IPS-15b (cell line): ENCODE measurements around the gene NFIA.

Experiments used
- H3K27me3 ChIP-seq: one replicate; pipeline ENCODE4 v1.6.1; 2013; ENCODE audit warnings: low read length; ENCODE audit not compliant: control insufficient read depth, insufficient read depth
- H3K36me3 ChIP-seq: one replicate; pipeline ENCODE4 v1.6.1; 2013; ENCODE audit warnings: low read length; ENCODE audit not compliant: control insufficient read depth, insufficient read depth
- H3K4me1 ChIP-seq: one replicate; pipeline ENCODE4 v1.6.1; 2013; ENCODE audit warnings: mild to moderate bottlenecking, low read length; ENCODE audit not compliant: control insufficient read depth, insufficient read depth
- H3K4me3 ChIP-seq: one replicate; pipeline ENCODE4 v1.5.1; 2013; ENCODE audit warnings: low read depth, low read length
- H3K9ac ChIP-seq: one replicate; pipeline ENCODE4 v1.6.1; 2013; ENCODE audit warnings: low read depth, mild to moderate bottlenecking, low read length
- H3K9me3 ChIP-seq: one replicate; pipeline ENCODE4 v1.6.1; 2013; ENCODE audit warnings: mild to moderate bottlenecking, low read length; ENCODE audit not compliant: control insufficient read depth, insufficient read depth

The NFIA gene

DNA sequence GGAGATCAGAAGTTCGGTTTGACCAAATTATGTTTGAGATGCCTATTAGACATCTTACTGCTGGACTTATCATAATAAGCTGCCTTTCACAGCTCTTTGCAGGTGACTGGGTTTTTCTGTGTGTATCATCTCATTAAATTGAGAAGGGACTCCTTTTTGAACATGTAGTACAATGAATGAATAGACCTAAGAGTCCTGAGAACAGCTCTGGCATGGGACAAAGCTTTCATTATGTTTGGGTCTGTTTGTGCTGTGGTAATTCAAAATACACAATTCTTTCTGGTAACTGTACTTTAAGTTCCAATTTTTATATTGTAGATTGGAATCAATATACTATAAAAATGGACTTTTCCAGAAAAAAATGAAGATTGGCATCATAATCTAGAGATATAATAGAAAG, 330.2 kb downstream of the NFIA start:
- no peaks in the 10 kb centered on the region for H3K27me3 ChIP-seq
- H3K36me3 ChIP-seq, result no peaks in the 10 kb centered on the region
- H3K4me1 ChIP-seq, result no peaks in the 10 kb centered on the region
- no peak overlapping the region for H3K9ac ChIP-seq
- no peaks in the 10 kb centered on the region for H3K9me3 ChIP-seq
- no peak overlapping the region for H3K4me3 ChIP-seq

DNA sequence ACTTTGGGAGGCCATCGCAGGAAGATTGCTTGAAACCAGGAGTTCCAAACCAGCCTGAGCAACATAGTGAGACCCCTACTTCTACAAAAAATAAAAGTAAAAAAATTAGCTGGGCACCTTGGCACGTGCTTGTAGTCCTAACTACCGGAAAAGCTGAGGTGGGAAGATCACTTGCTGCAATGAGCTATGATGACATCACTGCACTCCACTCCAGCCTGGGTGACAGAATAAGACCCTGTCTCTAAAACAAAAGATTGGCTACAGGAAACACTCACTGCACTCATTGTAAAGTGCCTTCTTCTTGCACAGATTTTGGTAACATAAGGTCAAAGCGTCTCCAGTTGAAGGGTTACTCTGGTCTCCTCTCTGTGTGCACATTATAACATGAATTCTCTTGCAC, 336.8 kb downstream of the NFIA start:
- no peaks in the 10 kb centered on the region for H3K27me3 ChIP-seq
- H3K4me3 ChIP-seq, result no peak overlapping the region

DNA sequence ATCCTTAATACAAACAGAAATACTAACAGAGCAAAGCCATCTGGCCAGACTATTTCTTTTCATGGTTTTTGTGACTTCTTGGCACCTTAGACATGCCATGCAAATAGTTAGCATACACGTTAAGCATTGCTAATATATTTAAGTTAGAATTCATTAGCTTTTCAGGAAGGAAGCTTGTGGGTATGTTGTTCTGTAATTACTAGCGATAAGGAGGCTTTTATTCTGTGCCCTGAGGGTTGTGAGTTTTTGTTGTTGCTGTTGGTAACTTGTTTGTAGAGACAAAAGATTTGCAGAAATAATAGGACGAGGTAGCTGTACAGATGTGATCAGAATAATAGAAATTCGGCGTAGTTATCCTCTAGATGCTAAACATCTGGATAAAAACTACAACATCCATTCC, 337.3 kb downstream of the NFIA start:
- Histone ChIP-seq H3K27me3 (no peaks in the 10 kb centered on the region), H3K9ac (no peak overlapping the region), H3K36me3 (no peaks in the 10 kb centered on the region), H3K4me3 (no peak overlapping the region), H3K9me3 (no peaks in the 10 kb centered on the region), H3K4me1 (peaks cover 13% of the 10 kb centered on the region)

More for the DNA sequence above, 336.8 kb downstream of the NFIA start:
- no peak overlapping the region for H3K9ac ChIP-seq
- peaks cover 13% of the 10 kb centered on the region for H3K4me1 ChIP-seq
- H3K9me3 ChIP-seq, result no peaks in the 10 kb centered on the region
- H3K36me3 ChIP-seq, result no peaks in the 10 kb centered on the region

DNA sequence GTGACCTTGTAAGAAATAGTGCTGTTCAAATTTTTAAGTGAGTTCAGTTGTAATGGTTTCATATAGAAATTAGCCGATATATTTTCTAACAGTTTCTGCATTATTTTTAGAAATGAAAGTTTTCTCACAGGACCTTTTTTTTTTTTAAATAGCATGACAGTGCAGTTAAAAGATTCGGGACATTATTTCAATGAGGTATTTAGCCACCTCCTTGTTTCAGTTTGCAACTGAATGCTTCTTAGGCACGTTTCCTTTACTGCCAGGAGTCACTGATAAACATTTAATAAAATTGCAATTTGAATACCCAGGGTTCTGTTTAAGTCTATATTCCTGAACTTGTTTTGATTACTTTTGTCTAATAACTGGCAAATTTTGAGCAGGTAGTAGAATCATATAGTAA, 337.9 kb downstream of the NFIA start:
- H3K9ac ChIP-seq, result no peak overlapping the region
- no peaks in the 10 kb centered on the region for H3K9me3 ChIP-seq
- no peaks in the 10 kb centered on the region for H3K36me3 ChIP-seq
- H3K4me1 ChIP-seq, result peaks cover 13% of the 10 kb centered on the region
- no peak overlapping the region for H3K4me3 ChIP-seq
- H3K27me3 ChIP-seq, result no peaks in the 10 kb centered on the region

DNA sequence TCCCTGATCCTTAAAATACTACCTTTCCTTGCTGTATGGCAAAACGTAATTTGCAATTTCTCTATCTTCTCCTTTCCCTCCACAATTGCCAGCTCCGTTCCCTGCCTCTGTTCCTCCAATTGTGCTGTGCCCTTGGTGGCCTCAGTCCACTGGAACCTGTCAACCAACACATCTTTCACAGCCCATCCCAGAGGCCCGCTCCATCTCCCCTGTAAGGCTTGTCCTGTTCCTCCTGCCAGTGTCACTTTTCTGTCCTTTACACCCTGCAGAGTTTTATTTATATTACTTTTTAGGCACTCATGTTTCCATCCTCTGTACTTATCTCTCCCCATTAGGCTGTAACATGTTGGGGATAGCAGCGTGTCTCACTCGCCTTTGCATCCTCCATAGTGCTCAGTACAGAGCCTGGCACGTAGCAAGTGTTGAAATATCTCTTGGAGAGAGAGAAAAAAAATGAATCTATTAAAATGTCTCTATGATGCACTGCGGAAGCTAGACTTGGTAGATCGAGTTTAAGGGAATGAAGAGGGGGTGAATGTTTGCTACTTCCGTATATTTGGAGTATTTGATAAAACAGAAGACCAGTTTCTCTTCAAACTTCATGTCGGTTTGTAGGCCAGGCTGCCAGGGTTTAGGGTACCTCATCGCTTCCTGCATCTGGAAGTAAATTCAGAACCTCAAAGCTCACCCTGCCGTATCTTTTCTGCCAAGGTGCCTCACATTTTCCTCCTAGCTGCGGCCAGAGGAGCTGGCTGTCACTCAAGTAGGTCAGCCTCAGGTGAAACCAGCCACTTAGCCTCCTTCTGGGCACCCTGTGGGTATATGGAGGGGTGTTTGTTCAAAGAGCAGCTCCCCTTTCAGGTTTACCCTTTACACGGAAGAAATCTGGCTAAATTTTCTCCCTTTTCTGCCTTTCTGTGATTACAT, 338.8 kb downstream of the NFIA start:
- H3K9me3 ChIP-seq, result no peaks in the 10 kb centered on the region

DNA sequence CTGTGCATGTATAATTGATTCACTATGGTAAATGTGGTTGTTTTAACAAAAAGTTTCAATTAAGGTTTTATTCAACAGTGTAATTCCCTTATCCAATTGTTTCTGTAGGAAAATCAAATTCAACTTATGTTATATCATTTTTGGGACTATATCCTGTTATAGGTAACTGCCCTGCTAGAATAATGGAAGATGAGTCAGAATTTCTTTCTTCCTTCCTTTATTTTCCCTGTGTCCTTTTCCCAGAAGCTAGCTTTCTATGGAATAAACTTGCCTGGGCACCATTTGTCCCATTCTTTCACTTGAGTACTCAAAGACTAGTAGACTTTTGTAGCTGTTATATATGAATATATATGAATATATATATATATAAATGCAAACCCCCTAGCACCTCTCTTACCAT, 341.3 kb downstream of the NFIA start:
- H3K4me1 ChIP-seq, result peaks cover 13% of the 10 kb centered on the region

More for the DNA sequence above, 338.8 kb downstream of the NFIA start:
- H3K4me3 ChIP-seq, result no peak overlapping the region
- H3K27me3 ChIP-seq, result no peaks in the 10 kb centered on the region
- H3K4me1 ChIP-seq, result peaks cover 13% of the 10 kb centered on the region
- H3K9ac ChIP-seq, result no peak overlapping the region
- H3K36me3 ChIP-seq, result no peaks in the 10 kb centered on the region

DNA sequence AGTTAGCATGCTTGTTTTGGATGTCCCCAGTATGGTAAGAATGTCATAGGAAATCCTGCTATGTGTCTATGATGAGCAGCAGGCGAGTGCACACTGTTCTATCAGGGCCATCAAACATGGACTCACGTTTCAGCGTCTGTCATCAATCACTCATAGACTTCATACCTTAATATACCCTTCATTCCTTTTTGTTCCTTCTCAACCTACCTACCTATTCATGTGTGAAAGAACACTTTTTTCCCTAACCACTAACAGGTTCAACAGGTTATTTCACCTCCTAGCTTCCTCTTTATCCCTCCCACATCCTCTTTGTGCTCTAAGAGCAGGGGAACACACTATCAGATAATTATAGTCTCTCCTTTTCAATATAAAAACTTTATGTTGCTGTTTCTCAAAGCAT, 342.0 kb downstream of the NFIA start:
- Histone ChIP-seq H3K9ac (no peak overlapping the region), H3K4me3 (no peak overlapping the region), H3K9me3 (no peaks in the 10 kb centered on the region), H3K4me1 (peaks cover 13% of the 10 kb centered on the region), H3K36me3 (no peaks in the 10 kb centered on the region), H3K27me3 (no peaks in the 10 kb centered on the region)

More for the DNA sequence above, 341.3 kb downstream of the NFIA start:
- no peak overlapping the region for H3K4me3 ChIP-seq
- no peaks in the 10 kb centered on the region for H3K27me3 ChIP-seq
- H3K9ac ChIP-seq, result no peak overlapping the region
- no peaks in the 10 kb centered on the region for H3K36me3 ChIP-seq
- no peaks in the 10 kb centered on the region for H3K9me3 ChIP-seq

DNA sequence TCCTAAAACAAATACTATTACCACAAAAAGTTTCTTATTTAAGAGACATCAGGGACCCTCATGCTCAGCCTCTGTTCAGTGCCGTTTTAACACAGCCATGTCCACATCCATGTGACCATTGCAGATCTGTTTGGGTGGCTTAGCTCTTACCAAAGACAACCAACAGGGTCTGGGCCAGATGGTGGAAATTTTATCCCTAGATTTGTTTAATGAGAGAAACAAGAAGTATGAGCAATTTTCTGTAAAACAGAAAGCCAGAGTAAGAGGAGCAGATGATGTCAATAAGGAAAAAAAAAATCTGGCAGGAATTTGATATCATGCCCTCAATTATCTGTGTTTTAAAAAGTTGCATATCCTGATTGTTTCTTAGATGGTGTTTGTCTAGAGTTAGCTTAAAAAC, 342.7 kb downstream of the NFIA start:
- H3K9ac ChIP-seq, result no peak overlapping the region

DNA sequence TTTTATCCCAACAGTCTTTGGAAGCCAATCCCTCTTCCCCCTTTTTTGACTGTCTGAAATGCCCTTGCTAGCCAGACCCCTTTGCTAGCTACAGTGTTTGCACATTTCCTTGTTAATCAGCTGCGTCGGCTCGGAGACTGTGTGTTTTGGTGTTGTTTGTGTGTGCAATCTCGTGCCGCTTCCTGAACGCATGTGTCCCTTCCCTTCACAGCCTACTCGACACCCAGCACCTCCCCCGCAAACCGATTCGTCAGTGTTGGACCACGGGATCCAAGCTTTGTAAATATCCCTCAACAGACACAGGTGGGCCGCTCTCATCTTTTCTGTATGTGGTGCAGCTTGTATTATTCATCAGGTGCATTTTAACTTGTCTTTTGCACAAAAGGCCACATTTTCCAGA, 343.9 kb downstream of the NFIA start:
- Histone ChIP-seq H3K36me3 (no peaks in the 10 kb centered on the region), H3K4me3 (no peak overlapping the region), H3K27me3 (no peaks in the 10 kb centered on the region), H3K9me3 (no peaks in the 10 kb centered on the region), H3K9ac (no peak overlapping the region), H3K4me1 (no peaks in the 10 kb centered on the region)

More for the DNA sequence above, 342.7 kb downstream of the NFIA start:
- peaks cover 10% of the 10 kb centered on the region for H3K4me1 ChIP-seq
- no peaks in the 10 kb centered on the region for H3K27me3 ChIP-seq
- H3K36me3 ChIP-seq, result no peaks in the 10 kb centered on the region
- H3K4me3 ChIP-seq, result no peak overlapping the region
- no peaks in the 10 kb centered on the region for H3K9me3 ChIP-seq

DNA sequence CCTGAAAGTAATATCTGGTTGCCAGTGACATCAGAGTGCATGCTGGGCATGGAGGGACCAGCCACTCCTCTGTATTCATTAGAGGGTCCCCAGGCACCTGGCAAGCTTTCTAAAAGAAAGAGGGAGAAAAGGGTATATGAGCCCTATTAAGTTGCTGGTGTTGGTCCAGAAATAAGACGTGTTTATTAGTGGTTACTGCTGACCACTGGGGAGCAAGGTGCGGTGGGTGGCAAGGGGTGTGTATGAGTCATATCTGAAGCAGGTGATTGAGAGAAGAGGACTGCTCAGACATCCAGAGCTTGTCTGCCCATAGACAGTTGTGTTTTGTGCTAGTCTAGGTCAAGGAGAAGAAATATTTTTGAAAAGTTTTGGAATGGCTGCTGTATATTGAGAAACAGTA, 344.5 kb downstream of the NFIA start:
- H3K9ac ChIP-seq, result no peak overlapping the region
- H3K4me1 ChIP-seq, result no peaks in the 10 kb centered on the region
- no peaks in the 10 kb centered on the region for H3K27me3 ChIP-seq
- no peaks in the 10 kb centered on the region for H3K36me3 ChIP-seq
- H3K4me3 ChIP-seq, result no peak overlapping the region
- H3K9me3 ChIP-seq, result no peaks in the 10 kb centered on the region

DNA sequence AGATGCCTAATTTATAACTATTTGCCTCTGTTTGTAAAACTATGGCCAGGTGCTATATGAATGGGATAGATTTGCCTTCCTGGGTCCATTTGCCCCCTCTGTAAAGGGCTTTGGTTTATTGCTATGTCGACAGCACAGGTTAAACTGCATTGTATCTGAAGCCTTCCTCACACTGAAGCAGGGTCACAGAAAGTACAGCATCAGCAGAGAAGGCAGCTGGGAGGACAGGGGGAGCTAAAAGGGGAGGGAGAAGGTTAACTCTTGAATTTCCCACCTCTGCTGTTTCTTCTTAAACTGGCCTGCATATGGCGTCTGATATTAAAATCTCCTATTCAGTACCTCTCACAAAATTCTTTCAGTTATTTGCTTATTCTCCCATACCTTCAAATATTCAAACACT, 345.1 kb downstream of the NFIA start:
- H3K4me1 ChIP-seq, result no peaks in the 10 kb centered on the region
- no peaks in the 10 kb centered on the region for H3K27me3 ChIP-seq
- H3K9ac ChIP-seq, result no peak overlapping the region
- H3K4me3 ChIP-seq, result no peak overlapping the region
- H3K9me3 ChIP-seq, result no peaks in the 10 kb centered on the region
- H3K36me3 ChIP-seq, result no peaks in the 10 kb centered on the region

DNA sequence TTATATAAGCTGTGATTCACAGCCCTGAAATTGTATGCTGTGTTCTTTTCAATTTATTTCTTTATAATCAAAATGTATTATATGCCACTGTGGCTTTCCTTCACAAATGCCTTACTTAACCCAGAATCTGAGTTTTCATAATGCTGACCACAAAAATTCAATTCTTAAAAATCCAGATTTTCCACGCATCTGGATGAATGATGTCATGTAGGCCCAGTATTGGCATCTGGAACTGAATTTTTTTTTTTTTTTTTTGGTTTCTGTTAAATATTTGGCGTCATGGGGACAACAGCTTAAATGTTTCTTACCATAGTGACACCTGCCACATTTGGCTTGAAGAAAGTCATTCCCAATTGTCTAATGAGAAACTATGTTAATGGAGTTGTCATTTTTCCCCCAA, 345.8 kb downstream of the NFIA start:
- no peaks in the 10 kb centered on the region for H3K4me1 ChIP-seq
- no peaks in the 10 kb centered on the region for H3K36me3 ChIP-seq
- no peaks in the 10 kb centered on the region for H3K9me3 ChIP-seq
- H3K27me3 ChIP-seq, result no peaks in the 10 kb centered on the region
- no peak overlapping the region for H3K4me3 ChIP-seq
- H3K9ac ChIP-seq, result no peak overlapping the region
